ENCODE results near the gene HYI. TPM values are rescaled to one million over a fixed set of nuclear protein-coding genes. Genes with fewer than 3 reads are reported as not detected.

HYI gene
- total and polyA plus RNA-seq, 2 donors (not counting 1 experiment from before 2014, with no cell fraction given), result 26.3 to 36.5 TPM

DNA sequence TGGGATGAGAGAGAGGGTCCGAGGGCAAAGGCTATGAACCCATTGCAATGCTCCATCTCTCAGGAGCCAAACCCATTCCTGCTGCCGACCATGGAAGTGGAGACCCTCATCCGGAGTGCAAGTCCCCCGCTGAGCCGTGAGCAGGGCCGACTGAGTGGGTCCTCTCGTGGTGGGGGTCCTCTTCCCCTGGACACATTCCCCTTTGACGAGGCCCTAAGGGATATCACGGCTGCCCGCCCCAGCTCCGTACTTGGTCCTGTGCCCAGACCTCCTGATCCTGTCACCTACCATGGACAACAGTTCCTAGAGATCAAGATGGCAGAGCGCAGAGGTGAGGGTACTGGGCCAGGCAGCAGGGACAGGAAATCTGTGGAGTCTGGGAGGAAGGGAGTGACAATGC lies 11.0 kb downstream of the HYI start:
- no peak overlapping the region for H3K4me2 ChIP-seq (ENCODE audit: extremely low read depth, insufficient read depth, low read length)
- DNase-seq (ENCODE audit: low read depth in 2 of 2), result no peak
- no peaks in the 10 kb centered on the region for H3K9me3 ChIP-seq (ENCODE audit: control insufficient read depth, insufficient read depth, low read depth, low read length)
- H3K4me1 ChIP-seq (ENCODE audit: control insufficient read depth, extremely low read depth, insufficient read depth, low read length), result no peaks in the 10 kb centered on the region
- no peak for TF ChIP-seq EZH2 (IDR thresholded peaks at IDR 0.05; ENCODE audit: low read length, missing control alignments)
- TF ChIP-seq, protein P1, sequence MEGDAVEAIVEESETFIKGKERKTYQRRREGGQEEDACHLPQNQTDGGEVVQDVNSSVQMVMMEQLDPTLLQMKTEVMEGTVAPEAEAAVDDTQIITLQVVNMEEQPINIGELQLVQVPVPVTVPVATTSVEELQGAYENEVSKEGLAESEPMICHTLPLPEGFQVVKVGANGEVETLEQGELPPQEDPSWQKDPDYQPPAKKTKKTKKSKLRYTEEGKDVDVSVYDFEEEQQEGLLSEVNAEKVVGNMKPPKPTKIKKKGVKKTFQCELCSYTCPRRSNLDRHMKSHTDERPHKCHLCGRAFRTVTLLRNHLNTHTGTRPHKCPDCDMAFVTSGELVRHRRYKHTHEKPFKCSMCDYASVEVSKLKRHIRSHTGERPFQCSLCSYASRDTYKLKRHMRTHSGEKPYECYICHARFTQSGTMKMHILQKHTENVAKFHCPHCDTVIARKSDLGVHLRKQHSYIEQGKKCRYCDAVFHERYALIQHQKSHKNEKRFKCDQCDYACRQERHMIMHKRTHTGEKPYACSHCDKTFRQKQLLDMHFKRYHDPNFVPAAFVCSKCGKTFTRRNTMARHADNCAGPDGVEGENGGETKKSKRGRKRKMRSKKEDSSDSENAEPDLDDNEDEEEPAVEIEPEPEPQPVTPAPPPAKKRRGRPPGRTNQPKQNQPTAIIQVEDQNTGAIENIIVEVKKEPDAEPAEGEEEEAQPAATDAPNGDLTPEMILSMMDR (conservative IDR thresholded peaks at IDR 0.05 in 1 of 2, IDR thresholded peaks at IDR 0.05 in 1 of 2; ENCODE audit: low read depth in 1 of 2, low read length in 2 of 2), result no peak
- H3K9ac ChIP-seq (ENCODE audit: insufficient read depth, low read length), result no peak overlapping the region
- H3K4me3 ChIP-seq (replicated peaks in 1 of 4; ENCODE audit: control extremely low read depth in 1 of 4, insufficient read depth in 1 of 4, low read depth in 3 of 4, low read length in 4 of 4), result no peak overlapping the region
- no peak overlapping the region for H2AFZ ChIP-seq (ENCODE audit: low read length)
- H3K27me3 ChIP-seq (ENCODE audit: control insufficient read depth, insufficient read depth, low read length), result no peaks in the 10 kb centered on the region
- H3K27ac ChIP-seq (ENCODE audit: insufficient read depth, low read length), result no peak overlapping the region
- H3K79me2 ChIP-seq (ENCODE audit: control insufficient read depth, insufficient read depth, low read length), result no peaks in the 10 kb centered on the region
- H4K20me1 ChIP-seq (ENCODE audit: control insufficient read depth, extremely low read depth, insufficient read depth, low read length), result no peaks in the 10 kb centered on the region
- peaks cover 37% of the 10 kb centered on the region for H3K36me3 ChIP-seq (ENCODE audit: control insufficient read depth, insufficient read depth, low read length)

DNA sequence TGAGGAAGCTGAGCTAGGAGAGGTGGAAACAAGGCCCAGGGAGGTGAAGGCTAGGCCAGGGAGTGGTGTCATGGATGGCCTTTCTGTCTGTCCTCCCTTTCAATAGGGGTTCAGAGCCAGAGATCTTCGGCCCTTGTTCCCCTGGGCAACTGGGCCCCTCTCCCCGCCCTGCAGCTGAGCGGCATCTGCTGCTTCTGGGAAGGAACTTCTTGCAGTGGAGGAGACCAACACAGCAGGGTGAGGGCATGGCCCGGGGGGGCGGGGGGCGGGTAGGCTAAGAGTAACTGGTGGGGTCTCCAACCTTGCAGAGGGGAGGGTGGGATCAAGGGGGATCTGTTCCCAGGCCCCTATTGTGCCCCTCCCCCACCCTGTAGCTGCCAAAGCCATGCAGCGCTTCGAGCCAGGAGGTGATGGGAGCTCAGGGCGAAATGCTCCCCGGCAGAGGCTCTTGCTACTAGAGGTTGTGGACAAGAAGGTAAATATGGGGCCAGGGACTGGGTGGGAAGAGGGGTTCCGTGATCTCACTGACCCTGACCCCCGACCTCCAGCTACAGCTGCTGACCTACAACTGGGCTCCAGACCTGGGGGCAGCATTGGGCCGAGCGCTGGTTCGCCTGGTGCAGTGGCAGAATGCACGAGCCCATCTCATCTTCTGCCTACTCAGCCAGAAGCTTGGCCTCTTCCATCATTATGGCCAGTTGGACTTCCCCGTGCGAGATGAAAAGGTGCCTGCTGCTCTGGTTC lies 11.7 kb downstream of the HYI start:
- H3K27me3 ChIP-seq (ENCODE audit: control insufficient read depth, insufficient read depth, low read length), result no peaks in the 10 kb centered on the region
- H4K20me1 ChIP-seq (ENCODE audit: control insufficient read depth, extremely low read depth, insufficient read depth, low read length), result no peaks in the 10 kb centered on the region
- DNase-seq (ENCODE audit: low read depth in 2 of 2), result no peak
- H3K79me2 ChIP-seq (ENCODE audit: control insufficient read depth, insufficient read depth, low read length), result no peaks in the 10 kb centered on the region
- peaks cover 3% of the 10 kb centered on the region for H3K4me1 ChIP-seq (ENCODE audit: control insufficient read depth, extremely low read depth, insufficient read depth, low read length)
- H3K9ac ChIP-seq (ENCODE audit: insufficient read depth, low read length), result no peak overlapping the region
- no peak overlapping the region for H3K27ac ChIP-seq (ENCODE audit: insufficient read depth, low read length)
- no peak overlapping the region for H3K4me2 ChIP-seq (ENCODE audit: extremely low read depth, insufficient read depth, low read length)
- H2AFZ ChIP-seq (ENCODE audit: low read length), result no peak overlapping the region
- TF ChIP-seq, protein P1 (conservative IDR thresholded peaks at IDR 0.05 in 1 of 2, IDR thresholded peaks at IDR 0.05 in 1 of 2; ENCODE audit: low read depth in 1 of 2, low read length in 2 of 2), result no peak
- TF ChIP-seq EZH2 (IDR thresholded peaks at IDR 0.05; ENCODE audit: low read length, missing control alignments), result no peak
- H3K4me3 ChIP-seq (replicated peaks in 1 of 4; ENCODE audit: control extremely low read depth in 1 of 4, insufficient read depth in 1 of 4, low read depth in 3 of 4, low read length in 4 of 4), result no peak overlapping the region
- no peaks in the 10 kb centered on the region for H3K9me3 ChIP-seq (ENCODE audit: control insufficient read depth, insufficient read depth, low read depth, low read length)
- peaks cover 39% of the 10 kb centered on the region for H3K36me3 ChIP-seq (ENCODE audit: control insufficient read depth, insufficient read depth, low read length)

DNA sequence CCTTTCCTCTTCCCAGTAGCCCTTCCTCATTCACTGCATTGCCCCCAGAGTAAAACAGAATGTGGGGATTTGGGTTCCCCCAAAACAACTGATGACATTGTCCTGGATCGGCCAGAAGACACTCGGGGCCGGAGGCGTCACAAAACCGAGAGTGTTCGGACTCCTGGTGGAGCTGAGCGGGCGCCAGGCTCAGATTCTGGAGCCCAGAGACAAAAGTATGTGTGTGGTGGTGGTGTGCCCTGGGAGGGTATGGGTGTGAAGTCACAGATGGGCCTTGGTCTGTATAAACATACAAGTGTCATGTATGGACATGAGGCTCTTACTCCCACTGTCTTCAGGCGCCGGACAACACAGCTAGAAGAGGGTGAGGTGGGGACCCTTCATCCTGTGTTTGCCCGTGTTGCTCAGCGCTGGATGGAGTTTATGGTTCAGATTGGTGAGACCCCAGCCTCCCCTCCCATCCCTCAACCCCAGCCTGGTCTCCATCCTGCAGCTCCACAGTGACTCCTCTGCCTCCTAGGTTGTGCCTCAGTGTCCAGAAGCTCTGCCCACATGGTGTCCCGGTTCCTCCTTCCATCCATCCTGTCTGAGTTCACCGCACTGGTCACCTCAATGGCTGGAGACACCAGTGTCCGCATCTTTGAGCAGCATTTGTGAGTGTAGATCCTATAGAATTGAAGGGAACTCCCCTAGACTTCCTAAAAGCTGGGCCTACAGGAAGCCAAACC lies 12.4 kb downstream of the HYI start:
- H3K4me3 ChIP-seq (replicated peaks in 1 of 4; ENCODE audit: control extremely low read depth in 1 of 4, insufficient read depth in 1 of 4, low read depth in 3 of 4, low read length in 4 of 4), result no peak overlapping the region
- H3K4me2 ChIP-seq (ENCODE audit: extremely low read depth, insufficient read depth, low read length), result no peak overlapping the region
- H3K4me1 ChIP-seq (ENCODE audit: control insufficient read depth, extremely low read depth, insufficient read depth, low read length), result peaks cover 5% of the 10 kb centered on the region
- H2AFZ ChIP-seq (ENCODE audit: low read length), result no peak overlapping the region
- H3K27me3 ChIP-seq (ENCODE audit: control insufficient read depth, insufficient read depth, low read length), result no peaks in the 10 kb centered on the region
- H4K20me1 ChIP-seq (ENCODE audit: control insufficient read depth, extremely low read depth, insufficient read depth, low read length), result no peaks in the 10 kb centered on the region
- TF ChIP-seq EZH2 (IDR thresholded peaks at IDR 0.05; ENCODE audit: low read length, missing control alignments), result no peak
- TF ChIP-seq, protein P1 (conservative IDR thresholded peaks at IDR 0.05 in 1 of 2, IDR thresholded peaks at IDR 0.05 in 1 of 2; ENCODE audit: low read depth in 1 of 2, low read length in 2 of 2), result no peak
- no peak for DNase-seq (ENCODE audit: low read depth in 2 of 2)
- no peaks in the 10 kb centered on the region for H3K79me2 ChIP-seq (ENCODE audit: control insufficient read depth, insufficient read depth, low read length)
- H3K36me3 ChIP-seq (ENCODE audit: control insufficient read depth, insufficient read depth, low read length), result peaks cover 35% of the 10 kb centered on the region
- no peak overlapping the region for H3K27ac ChIP-seq (ENCODE audit: insufficient read depth, low read length)
- H3K9ac ChIP-seq (ENCODE audit: insufficient read depth, low read length), result no peak overlapping the region
- no peaks in the 10 kb centered on the region for H3K9me3 ChIP-seq (ENCODE audit: control insufficient read depth, insufficient read depth, low read depth, low read length)
